ENCODE data around the gene USP6NL.
A peak's percentile ranks its signal among the peaks of the same experiment; 100 is the strongest.

The USP6NL gene

DNA sequence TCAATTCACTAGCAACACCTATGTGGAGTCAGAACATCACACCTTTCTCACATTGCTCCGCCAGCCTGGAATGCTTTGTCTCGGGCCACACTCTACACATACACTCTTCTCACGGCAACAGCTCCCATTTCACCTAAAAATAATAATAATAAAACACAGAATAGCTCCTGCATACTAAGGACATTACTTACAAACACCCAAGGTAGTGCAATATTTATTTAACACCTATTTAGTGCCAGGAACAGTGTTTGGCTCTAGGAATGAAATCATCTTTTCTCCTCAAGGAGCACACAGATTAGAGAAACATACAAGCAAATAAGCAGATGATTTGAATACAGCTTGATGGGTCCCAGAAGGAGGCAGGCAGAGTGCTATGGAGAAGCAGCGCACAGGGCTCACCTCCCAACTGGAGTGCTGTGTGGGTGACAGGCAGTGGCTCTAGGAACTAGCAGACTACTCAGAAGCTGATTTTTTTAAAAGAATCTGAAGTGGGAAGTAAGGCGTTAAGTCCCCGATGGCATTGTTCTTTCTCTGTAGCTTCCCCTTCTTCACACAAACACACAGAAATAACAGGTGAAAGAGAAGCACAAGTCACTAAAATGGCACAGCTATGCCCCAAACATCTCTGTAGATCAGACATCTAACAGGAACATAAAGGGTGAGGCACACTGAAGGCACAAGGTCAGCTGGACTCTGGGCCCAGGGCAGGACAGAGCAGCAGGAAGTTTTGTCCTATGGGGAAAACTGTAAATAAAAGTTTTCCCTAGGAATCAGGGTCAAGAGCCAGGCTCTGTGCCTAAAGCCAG lies 16.7 kb downstream of the USP6NL start:
- DNase-seq = peak in 1 of 51 donors; percentile 23

DNA sequence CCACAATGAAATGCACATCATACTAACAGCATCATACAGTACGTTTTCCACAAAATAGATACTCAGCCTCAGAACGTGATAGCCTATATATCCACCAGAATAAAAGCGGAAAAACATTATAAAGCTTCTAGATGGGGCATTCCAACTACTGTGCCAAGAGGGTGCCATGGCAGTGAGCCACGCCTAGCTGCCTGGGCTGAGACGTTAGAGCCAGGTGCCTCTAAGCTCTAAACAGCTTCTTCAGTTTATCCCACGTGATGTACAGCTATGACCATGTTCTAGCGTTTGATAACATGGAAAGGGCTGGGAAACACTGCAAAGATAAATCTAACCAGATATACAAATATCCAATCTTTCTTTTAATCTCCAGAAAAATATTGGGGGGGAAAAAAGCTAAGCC lies 17.8 kb downstream of the USP6NL start:
- DNase-seq = no peak

GRCh38 chr10:11589738-11590137 lies 21.7 kb downstream of the USP6NL start:
- DNase-seq = no peak

- no peak for DNase-seq
Measured at GRCh38 chr10:11588873-11589574, 22.4 kb downstream of the USP6NL start.

GRCh38 chr10:11587722-11588259 lies 23.7 kb downstream of the USP6NL start:
- no peak for DNase-seq

DNA sequence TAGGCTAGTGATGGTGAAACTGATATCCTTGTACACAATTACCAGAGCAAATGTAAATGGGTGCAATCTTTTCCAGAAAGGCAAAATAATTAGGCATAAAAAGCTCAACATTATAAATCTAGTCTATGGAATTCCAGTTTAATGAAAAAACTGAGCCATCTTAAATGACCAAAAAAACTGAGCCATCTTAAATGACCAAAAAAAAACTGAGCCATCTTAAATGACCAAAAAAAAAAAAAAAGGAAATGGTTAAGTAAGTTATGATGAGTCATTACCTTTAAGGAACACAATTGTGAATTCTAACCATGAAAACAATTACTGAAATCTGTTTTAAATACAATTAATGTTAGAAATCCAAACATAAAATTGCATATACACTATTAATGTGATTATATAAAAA lies 25.3 kb downstream of the USP6NL start:
- no peak for DNase-seq

DNA sequence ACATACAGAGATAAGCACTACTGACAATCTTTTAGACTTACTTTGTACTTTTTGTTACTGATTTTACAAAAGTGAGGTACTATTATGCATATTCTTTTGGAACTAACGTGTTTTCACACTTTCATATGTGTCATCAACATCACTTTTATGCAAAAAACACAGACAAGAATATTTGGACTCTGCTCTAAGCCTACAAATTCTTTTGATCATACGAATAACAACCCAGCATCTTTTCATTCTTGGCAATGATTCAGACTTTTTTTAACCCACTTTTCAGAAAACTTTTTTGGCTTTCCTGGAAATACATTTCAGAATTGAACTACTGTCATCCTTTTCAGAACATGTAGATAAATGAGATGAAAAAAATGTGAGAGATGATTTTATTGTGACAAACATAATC lies 30.2 kb downstream of the USP6NL start:
- DNase-seq = no peak

DNA sequence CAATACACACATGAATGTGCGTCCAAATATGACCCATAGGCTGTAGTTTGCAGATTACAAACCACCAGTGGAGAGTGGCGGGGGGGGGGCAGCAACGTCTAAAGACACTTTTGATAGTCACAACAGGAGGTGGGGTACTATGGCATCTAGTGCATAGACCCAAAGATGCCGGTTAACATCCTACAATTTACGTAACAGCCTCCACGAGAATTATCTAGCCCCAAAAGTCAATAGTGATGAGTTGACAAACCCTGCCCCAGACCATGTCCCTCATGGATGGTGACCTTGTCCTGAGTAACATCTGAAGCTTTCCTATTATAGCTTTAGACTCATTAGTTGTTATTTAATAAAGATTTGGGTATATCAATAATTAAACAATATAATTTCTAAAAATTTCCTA lies 31.6 kb downstream of the USP6NL start:
- no peak for DNase-seq

GRCh38 chr10:11578802-11579255 lies 32.6 kb downstream of the USP6NL start:
- DNase-seq = no peak

- DNase-seq = no peak
Measured at GRCh38 chr10:11576092-11576809, 35.2 kb downstream of the USP6NL start.

- peak in 2 of 51 donors; percentile 1 to 49 for DNase-seq
Measured at GRCh38 chr10:11573497-11573896, 38.0 kb downstream of the USP6NL start.

DNA sequence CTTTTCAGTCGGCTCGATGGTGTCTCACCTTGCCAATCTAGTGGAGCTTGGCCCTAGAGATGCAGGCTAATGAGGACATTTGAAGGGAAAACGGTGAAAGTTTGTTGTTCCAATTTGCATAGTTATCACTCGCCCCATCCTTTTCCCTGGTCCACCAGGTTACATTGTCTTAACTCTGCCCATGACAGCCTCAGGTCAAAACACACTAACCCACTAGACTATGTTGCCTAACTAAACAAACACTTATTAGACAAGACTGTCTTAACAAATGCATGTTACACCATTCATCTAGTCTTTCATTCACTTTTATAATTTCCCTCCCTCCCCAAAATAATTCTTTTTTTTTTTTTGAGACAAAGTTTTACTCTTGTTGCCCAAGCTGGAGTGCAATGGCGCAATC lies 40.7 kb downstream of the USP6NL start:
- no peak for DNase-seq

DNA sequence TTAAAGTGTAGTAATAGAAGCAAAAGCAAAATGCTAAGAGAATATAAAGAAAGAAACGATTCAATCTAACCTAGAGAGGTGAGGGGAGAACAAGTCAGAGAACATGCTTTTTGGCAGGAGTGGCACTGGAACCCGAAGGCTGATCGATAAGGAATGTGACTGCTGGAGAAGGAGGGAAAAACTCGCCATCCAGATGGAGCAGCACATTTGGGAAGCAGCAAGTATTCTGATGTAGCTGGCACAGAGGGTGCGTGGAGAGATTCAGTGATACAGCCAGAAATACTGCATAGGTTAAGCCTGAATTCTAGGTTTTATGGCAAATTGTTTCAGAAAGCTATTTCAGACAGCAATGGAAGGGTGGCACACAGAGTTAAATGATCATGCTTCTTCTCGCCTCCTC lies 42.0 kb downstream of the USP6NL start:
- DNase-seq = no peak

GRCh38 chr10:11568578-11568977 lies 42.9 kb downstream of the USP6NL start:
- no peak for DNase-seq

DNA sequence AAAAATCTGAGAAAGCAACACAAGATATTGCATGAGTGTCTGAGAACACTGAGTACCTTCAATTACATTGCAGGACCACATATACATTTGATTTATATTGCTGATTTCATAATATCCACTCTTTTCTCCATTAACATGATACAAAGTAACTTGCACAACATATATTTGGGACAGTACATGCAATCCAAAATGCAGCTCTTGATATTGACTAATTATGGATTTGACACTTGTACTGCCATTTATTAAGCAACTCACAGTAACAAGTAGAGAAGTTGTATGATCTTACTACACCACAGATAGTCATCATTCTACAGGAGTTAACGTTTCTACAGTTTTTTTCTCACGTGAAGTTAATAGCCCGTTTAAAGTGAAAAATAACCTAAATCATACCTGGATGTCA lies 46.7 kb downstream of the USP6NL start:
- DNase-seq = no peak

GRCh38 chr10:11563936-11564335 lies 47.5 kb downstream of the USP6NL start:
- no peak for DNase-seq

- DNase-seq = no peak
Measured at GRCh38 chr10:11562888-11563287, 48.6 kb downstream of the USP6NL start.

GRCh38 chr10:11560076-11560709 lies 51.3 kb downstream of the USP6NL start:
- no peak for DNase-seq

DNA sequence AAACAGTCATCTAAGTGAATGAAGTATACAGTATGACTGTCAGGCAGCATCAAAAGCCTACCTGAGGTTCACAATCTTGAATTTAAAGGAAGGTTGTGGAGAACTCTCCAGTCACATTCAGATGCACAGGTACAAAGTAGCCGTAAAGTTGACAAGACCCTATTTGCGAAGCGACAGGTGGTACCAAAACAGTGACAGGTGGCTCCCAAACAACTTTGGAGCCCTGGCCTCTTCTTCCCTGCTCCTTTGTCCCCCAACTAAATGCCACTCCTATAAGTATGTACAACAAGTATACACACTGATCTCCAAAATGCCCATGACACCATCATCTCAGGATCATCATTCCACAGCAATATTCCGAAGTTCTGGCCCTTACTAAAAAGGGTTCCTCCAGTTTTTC lies 53.5 kb downstream of the USP6NL start:
- no peak for DNase-seq

- no peak for DNase-seq
Measured at GRCh38 chr10:11557513-11557912, 53.9 kb downstream of the USP6NL start.

DNA sequence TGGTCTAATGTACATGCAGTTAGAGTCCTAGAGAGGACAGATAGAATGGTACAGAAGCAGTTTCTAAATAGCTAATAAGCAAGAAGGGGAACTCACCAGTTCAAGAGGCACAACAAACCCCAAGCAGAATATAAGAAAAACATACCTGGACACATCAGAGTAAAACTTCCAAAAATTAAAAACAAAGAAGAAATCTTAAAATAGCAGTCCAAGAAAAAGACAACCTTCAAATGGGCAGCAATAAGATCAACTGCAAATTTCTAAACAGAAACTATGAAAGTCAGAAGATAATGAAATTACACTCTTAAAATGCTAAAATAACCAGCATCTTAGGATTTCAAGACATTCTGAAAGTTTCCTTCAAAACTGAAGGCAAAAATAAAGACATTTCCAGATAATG lies 55.9 kb downstream of the USP6NL start:
- DNase-seq = no peak

Measured in hypothalamus (tissue), 51 donors.